Superior temporal gyrus (tissue), 1 donor: ENCODE measurements around the gene EMC6.

Experiments
- DNase-seq: peaks from one replicate; pipeline ENCODE4 v3.0.0-alpha.2; 2016; ENCODE audit errors: extremely low spot score

The EMC6 gene

DNA sequence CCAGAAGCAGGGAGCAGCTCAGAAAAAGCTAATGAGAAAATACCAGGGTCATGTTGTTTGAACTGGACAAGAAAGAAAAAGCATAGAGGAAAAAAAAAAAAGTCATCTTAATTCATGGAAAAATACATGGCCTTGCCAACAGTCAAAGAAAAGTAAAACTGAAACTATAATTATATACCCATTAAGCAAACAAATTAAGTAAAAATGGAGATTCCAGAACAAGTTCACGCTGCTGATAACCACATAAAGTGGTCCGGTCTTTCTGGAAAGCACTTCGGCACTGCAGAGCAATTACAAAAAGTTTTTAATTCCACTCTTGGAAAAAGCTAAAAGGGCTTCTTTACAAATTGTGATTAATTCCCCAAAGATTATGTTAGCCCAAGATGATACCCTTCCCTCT is 39.8 kb downstream of the EMC6 start:
- DNase-seq: no peak

DNA sequence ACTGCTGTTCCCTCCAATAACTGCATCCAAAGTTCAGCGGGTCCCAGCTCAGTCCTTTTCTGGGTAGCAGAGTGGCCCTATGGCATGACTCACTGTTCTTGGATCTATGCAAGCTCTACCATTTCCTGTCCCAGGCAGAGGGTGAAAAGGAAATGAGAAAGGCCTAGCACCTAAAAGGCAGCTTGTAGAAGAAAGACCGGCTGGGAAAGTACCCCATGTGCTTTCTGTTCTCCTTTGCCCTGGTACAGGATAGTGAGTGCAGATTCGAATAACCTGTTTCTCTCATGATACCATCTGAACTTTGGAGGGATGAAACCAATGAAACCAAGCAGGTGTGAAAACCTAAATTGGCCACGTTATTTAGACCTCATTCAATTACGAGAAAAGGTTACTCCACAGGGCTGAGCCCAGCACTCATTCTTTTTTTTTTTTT is 42.4 kb downstream of the EMC6 start:
- no peak for DNase-seq

- DNase-seq: no peak
Observed at GRCh38 chr17:3712811-3713463, 44.3 kb downstream of the EMC6 start.

DNA sequence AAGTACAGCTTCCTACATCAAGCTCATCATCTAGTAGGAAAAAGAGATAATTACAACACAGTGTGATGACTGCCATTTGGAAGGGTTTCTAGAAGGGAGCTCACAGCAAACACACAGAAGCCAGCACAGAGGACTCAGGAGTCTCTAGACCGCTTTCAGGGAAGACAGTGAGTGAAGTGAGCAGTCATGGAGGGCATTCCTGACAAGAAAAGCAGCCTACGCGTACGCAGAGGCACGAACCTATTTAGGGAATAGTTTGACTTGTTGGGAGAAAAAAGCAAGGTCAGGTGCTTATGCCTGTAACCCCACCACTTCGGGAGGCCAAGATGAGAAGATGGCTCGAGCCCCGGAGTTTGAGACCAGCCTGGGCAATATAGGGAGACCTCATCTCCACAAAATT is 46.7 kb downstream of the EMC6 start:
- DNase-seq: no peak

DNA sequence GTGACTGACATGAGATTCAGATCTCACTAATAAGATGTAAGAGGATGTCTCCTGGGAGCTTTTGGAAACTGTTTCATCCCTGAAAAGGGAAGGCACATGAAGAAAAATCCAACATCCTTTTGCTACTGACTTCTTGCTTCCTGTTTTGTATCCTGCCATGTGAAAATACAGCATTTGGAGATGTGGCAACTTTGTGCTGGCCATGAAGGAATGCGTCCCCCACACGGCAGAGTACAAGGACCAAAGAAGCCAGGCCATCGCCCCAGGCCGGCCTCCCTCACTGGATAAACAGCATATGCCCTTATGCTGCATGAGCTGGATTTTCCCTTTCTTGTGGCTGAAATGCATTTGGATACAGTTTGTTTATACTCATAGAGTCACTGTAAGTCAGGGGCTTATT is 49.6 kb downstream of the EMC6 start:
- DNase-seq: no peak

GRCh38 chr17:3719265-3719664 is 50.7 kb downstream of the EMC6 start:
- DNase-seq: no peak
